H1 (cell line): ENCODE measurements around the gene FRRS1L. TPM values are rescaled to one million over a fixed set of nuclear protein-coding genes. Genes with fewer than 3 reads are reported as not detected.
A peak's percentile ranks its signal among the peaks of the same experiment; 100 is the strongest.

ENCODE experiments used
- CTCF ChIA-PET: fragments of 300-600 bp; sonication (Branson Sonifier 250); formaldehyde crosslinking; loops from one replicate; lab custom pipeline; 2021; ENCODE audit not compliant: partially characterized antibody; lab: Charles Lee
- POLR2A ChIA-PET: fragments of 300-600 bp; sonication (Branson Sonifier 250); formaldehyde crosslinking; loops from one replicate; lab custom pipeline; 2021; ENCODE audit warnings: inconsistent platforms; ENCODE audit not compliant: partially characterized antibody; lab: Charles Lee
- DNase-seq, 2 experiments: peaks; one replicate each; pipeline versions ENCODE4 v3.0.0 to v3.0.0-alpha.2; 2010 to 2022; ENCODE audit warnings: low spot score in 2 of 2, low read depth in 1 of 2, mixed read lengths in 1 of 2
- FAIRE-seq: peaks from 2 replicates; lab custom pipeline; 2011; peaks lifted over from hg19 to GRCh38; lab: Jason Lieb, UNC
- H2AFZ ChIP-seq: 2 replicates; pipeline ENCODE4 v1.8.1; 2012; ENCODE audit warnings: low read length, inconsistent platforms
- H2AK5ac ChIP-seq: 2 replicates; pipeline ENCODE4 v1.6.1; 2013; ENCODE audit warnings: low read depth, low read length
- H2BK120ac ChIP-seq: replicated peaks from 2 replicates; pipeline ENCODE3; 2013; ENCODE audit warnings: low read depth, low read length, inconsistent platforms
- H2BK12ac ChIP-seq: 2 replicates; pipeline ENCODE4 v1.6.1; 2013; ENCODE audit warnings: low read depth, low read length
- H2BK15ac ChIP-seq: 2 replicates; pipeline ENCODE4 v1.6.1; 2013; ENCODE audit warnings: low read length
- H2BK20ac ChIP-seq: 2 replicates; pipeline ENCODE4 v1.6.1; 2013; ENCODE audit warnings: low read length
- H2BK5ac ChIP-seq: 2 replicates; pipeline ENCODE4 v1.6.1; 2013; ENCODE audit warnings: low read depth, low read length
- H3K14ac ChIP-seq: 2 replicates; pipeline ENCODE4 v1.6.1; 2013; ENCODE audit warnings: inconsistent platforms; ENCODE audit not compliant: insufficient read length
- H3K18ac ChIP-seq: 2 replicates; pipeline ENCODE4 v1.6.1; 2013; ENCODE audit warnings: low read length; ENCODE audit errors: extremely low read depth
- H3K23ac ChIP-seq: 2 replicates; pipeline ENCODE4 v1.6.1; 2013; ENCODE audit warnings: inconsistent platforms; ENCODE audit not compliant: insufficient read length
- H3K23me2 ChIP-seq: 2 replicates; pipeline ENCODE4 v1.6.1; 2013; ENCODE audit warnings: low read depth, low read length
- H3K27ac ChIP-seq: 2 replicates; pipeline ENCODE4 v1.6.1; 2011; ENCODE audit warnings: low read depth, low read length, inconsistent platforms
- H3K27me3 ChIP-seq, 4 experiments: replicated peaks in 1 of 4; 1 replicate in 1 of 4; 2 replicates in 3 of 4; pipeline versions ENCODE4 v1.6.1 to v1.8.1; 2011 to 2013; ENCODE audit warnings: low read length in 3 of 4, mild to moderate bottlenecking in 3 of 4, inconsistent platforms in 2 of 4, mixed read lengths in 2 of 4, moderate library complexity in 1 of 4; ENCODE audit not compliant: control insufficient read depth in 3 of 4, insufficient read depth in 3 of 4; ENCODE audit errors: extremely low read depth in 1 of 4
- H3K36me3 ChIP-seq, 4 experiments: 2 replicates each; pipeline versions ENCODE4 v1.6.1 to v1.8.1; 2011 to 2013; ENCODE audit warnings: mild to moderate bottlenecking in 4 of 4, low read length in 3 of 4, moderate library complexity in 2 of 4, control low read depth in 1 of 4, inconsistent platforms in 1 of 4; ENCODE audit not compliant: insufficient read depth in 4 of 4, control insufficient read depth in 2 of 4
- H3K4ac ChIP-seq: replicated peaks from 2 replicates; pipeline ENCODE3; 2013; ENCODE audit warnings: low read length, low read depth, mixed read lengths, inconsistent platforms; ENCODE audit not compliant: insufficient read length
- H3K4me1 ChIP-seq, 4 experiments: replicated peaks in 1 of 4; 1 replicate in 1 of 4; 2 replicates in 3 of 4; pipeline versions ENCODE4 v1.6.1 to v1.8.1; 2011 to 2013; ENCODE audit warnings: low read length in 3 of 4, inconsistent platforms in 2 of 4, mixed read lengths in 1 of 4; ENCODE audit not compliant: insufficient read depth in 4 of 4, control insufficient read depth in 3 of 4
- H3K4me2 ChIP-seq, 2 experiments: 2 replicates each; pipeline versions ENCODE4 v1.6.1 to v1.8.1; 2011 to 2013; ENCODE audit warnings: low read depth in 2 of 2, low read length in 2 of 2, control low read depth in 1 of 2, inconsistent platforms in 1 of 2, mild to moderate bottlenecking in 1 of 2; ENCODE audit not compliant: insufficient read depth in 1 of 2
- H3K4me3 ChIP-seq, 4 experiments: fragments of 200-600, 300-600 bp in 1 of 4; sonication (generic), shearing (Covaris generic), sonication (Bioruptor Twin) in 1 of 4; 2 replicates each; pipeline versions ENCODE4 v1.5.1 to v1.8.1; 2011 to 2016; ENCODE audit warnings: low read length in 4 of 4, low read depth in 3 of 4, control low read depth in 2 of 4, inconsistent platforms in 2 of 4, mild to moderate bottlenecking in 2 of 4, mixed read lengths in 1 of 4, moderate library complexity in 1 of 4; ENCODE audit not compliant: insufficient read depth in 2 of 4; ENCODE audit errors: extremely low read depth in 1 of 4
- H3K56ac ChIP-seq: replicated peaks from 2 replicates; pipeline ENCODE3; 2013; ENCODE audit warnings: low read depth, mild to moderate bottlenecking, mixed read lengths, low read length, inconsistent platforms; ENCODE audit not compliant: insufficient read length
- H3K79me1 ChIP-seq: 2 replicates; pipeline ENCODE4 v1.6.1; 2013; ENCODE audit warnings: low read depth, low read length, control low read depth
- H3K79me2 ChIP-seq, 2 experiments: 2 replicates each; pipeline versions ENCODE4 v1.6.1 to v1.8.1; 2012 to 2013; ENCODE audit warnings: low read length in 2 of 2, mild to moderate bottlenecking in 2 of 2, inconsistent platforms in 1 of 2; ENCODE audit not compliant: insufficient read depth in 2 of 2, control insufficient read depth in 1 of 2
- H3K9ac ChIP-seq, 4 experiments: replicated peaks in 1 of 4; 1 replicate in 1 of 4; 2 replicates in 3 of 4; pipeline versions ENCODE4 v1.6.1 to v1.8.1; 2011 to 2013; ENCODE audit warnings: low read depth in 3 of 4, low read length in 3 of 4, control low read depth in 2 of 4, mild to moderate bottlenecking in 2 of 4, moderate library complexity in 2 of 4, inconsistent platforms in 1 of 4; ENCODE audit errors: extremely low read depth in 1 of 4
- H3K9me3 ChIP-seq, 2 experiments: 2 replicates each; pipeline versions ENCODE4 v1.6.1 to v1.8.1; 2012 to 2013; ENCODE audit warnings: mild to moderate bottlenecking in 2 of 2, moderate library complexity in 2 of 2, control low read depth in 1 of 2, inconsistent platforms in 1 of 2, low read depth in 1 of 2, low read length in 1 of 2, mixed read lengths in 1 of 2; ENCODE audit not compliant: insufficient read depth in 2 of 2
- H4K20me1 ChIP-seq, 2 experiments: replicated peaks in 1 of 2; 2 replicates each; pipeline versions ENCODE3 to v1.8.1; 2011 to 2013; ENCODE audit warnings: inconsistent platforms in 2 of 2, low read length in 2 of 2, mild to moderate bottlenecking in 1 of 2; ENCODE audit not compliant: insufficient read depth in 2 of 2, control insufficient read depth in 1 of 2
- H4K5ac ChIP-seq: 2 replicates; pipeline ENCODE4 v1.6.1; 2013; ENCODE audit warnings: low read length, low read depth, mixed read lengths, inconsistent platforms; ENCODE audit not compliant: insufficient read length
- H4K8ac ChIP-seq: 2 replicates; pipeline ENCODE4 v1.8.0; 2013; ENCODE audit warnings: mild to moderate bottlenecking, moderate library complexity, low read length, inconsistent platforms; ENCODE audit not compliant: insufficient read depth; ENCODE audit errors: extremely low read depth
- H4K91ac ChIP-seq: replicated peaks from 2 replicates; pipeline ENCODE3; 2013; ENCODE audit warnings: low read length, mixed read lengths, inconsistent platforms; ENCODE audit not compliant: insufficient read length
- BACH1 ChIP-seq: IDR thresholded peaks from 2 replicates; pipeline ENCODE4 v1.6.1; 2012; ENCODE audit warnings: low read length, improper control_type of control experiment
- BRCA1 ChIP-seq: IDR thresholded peaks from 2 replicates; pipeline ENCODE4 v1.6.1; 2012; ENCODE audit warnings: low read depth, low read length, improper control_type of control experiment
- CHD2 ChIP-seq: IDR thresholded peaks from 2 replicates; pipeline ENCODE4 v1.6.1; 2012; ENCODE audit warnings: low read length, improper control_type of control experiment
- CTBP2 ChIP-seq: IDR thresholded peaks from 2 replicates; pipeline ENCODE4 v1.7.0; 2011; ENCODE audit warnings: borderline replicate concordance, mild to moderate bottlenecking, moderate library complexity, mixed read lengths, low read length; ENCODE audit not compliant: insufficient read depth, insufficient read length
- SAP30 ChIP-seq: fragments of 300-600 bp; sonication (generic); IDR thresholded peaks from 2 replicates; pipeline ENCODE4 v1.7.1; 2012; ENCODE audit warnings: low read length, moderate library complexity, mild to moderate bottlenecking, inconsistent platforms; ENCODE audit not compliant: insufficient read depth, insufficient replicate concordance
- SP4 ChIP-seq: IDR thresholded peaks from 2 replicates; pipeline ENCODE4 v1.6.1; 2012; ENCODE audit warnings: low read length, inconsistent platforms
- WGBS, 2 experiments: shearing (Covaris generic) in 1 of 2; methylation state at CpG; one replicate each; pipeline versions ENCODE4 v1.1.6 to v1.1.7; 2013 to 2015; ENCODE audit warnings: low lambda C conversion rate in 2 of 2, mixed read lengths in 2 of 2, inconsistent platforms in 1 of 2, low coverage in 1 of 2, missing lambda C conversion rate in 1 of 2; ENCODE audit not compliant: insufficient replicate concordance in 2 of 2, insufficient coverage in 1 of 2, insufficient read length in 1 of 2; ENCODE audit errors: extremely low coverage in 1 of 2, missing lambda C conversion rate in 1 of 2; 5-methylcytosine and 5-hydroxymethylcytosine counted together
- polyA plus RNA-seq, 7 experiments: library from polyadenylated mRNA; depleted of rRNA in 3 of 7; stranded (reverse) in 5 of 7; unstranded in 2 of 7; fragments of >200 nt in 5 of 7; fragments of 200-250 nt in 2 of 7; gene quantifications; 1 replicate in 5 of 7; 2 replicates in 1 of 7; 4 replicates in 1 of 7; pipeline versions ENCODE4 v1.2.1 to v1.2.3, GENCODE V29; 2011 to 2013; ENCODE audit warnings: missing spikeins in 2 of 7, mixed read lengths in 2 of 7
- total RNA-seq: library from RNA; stranded (reverse); fragmentation: NEBNext Ultra II Directional; extraction: Animal tissue kit (Norgen Biotek cat#: 25700); gene quantifications from 2 replicates; pipeline ENCODE4 v1.2.1, GENCODE V29; 2021

Gene FRRS1L
- total and polyA plus RNA-seq, 2 of the 8 experiments (the other 6 are each of a cell fraction or from before 2014, with no cell fraction given) = 1.0 to 2.2 TPM

DNA sequence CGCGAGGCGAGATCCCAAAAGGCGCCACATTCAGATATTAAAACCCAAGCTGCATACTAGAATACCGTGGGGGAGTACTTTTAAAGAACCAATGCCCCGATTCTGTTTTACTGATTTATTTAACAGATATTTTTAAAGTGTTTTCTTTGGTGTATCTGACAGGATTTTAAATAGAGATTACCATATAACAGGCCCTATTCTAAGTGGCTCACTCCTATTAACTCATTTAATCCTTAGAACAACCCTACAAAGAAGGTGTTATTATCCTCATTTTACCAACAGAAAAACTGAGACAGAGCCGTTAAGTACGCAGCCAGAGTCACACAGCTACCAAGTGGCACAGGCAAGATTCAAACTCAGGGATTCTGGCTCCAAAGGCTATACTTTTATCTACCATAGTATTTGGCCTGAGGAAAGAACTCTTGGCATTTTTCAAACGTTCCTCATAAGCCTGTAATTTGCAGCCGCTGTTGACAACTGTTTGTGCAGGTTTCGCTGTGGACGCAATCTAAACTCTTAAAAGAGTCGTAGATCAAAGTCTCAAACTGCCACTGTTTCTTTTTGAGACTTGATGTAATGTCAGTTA lies 46.8 kb downstream of the FRRS1L start:
- Histone ChIP-seq H2BK5ac (no peak overlapping the region), H3K14ac (no peak overlapping the region), H2BK15ac (no peak overlapping the region), H3K18ac (no peak overlapping the region), H2AK5ac (no peak overlapping the region), H3K56ac (no peak overlapping the region), H3K36me3 (no peaks in the 10 kb centered on the region; a peak in 1 of 8 replicates), H4K8ac (no peak overlapping the region), H2BK120ac (no peak overlapping the region), H2AFZ (peak overlapping the region; percentile 25), H4K91ac (no peak overlapping the region), H3K27ac (no peak overlapping the region), H3K4me1 (peaks cover 7 to 16% (median 13%) of the 10 kb centered on the region in 4 experiments), H4K5ac (no peak overlapping the region), H3K79me1 (peaks cover 9% of the 10 kb centered on the region), H4K20me1 (peaks cover 9 to 17% of the 10 kb centered on the region in 2 experiments), H3K4me2 (peak overlapping the region; percentile 69 to 97), H3K23ac (no peak overlapping the region), H3K4me3 (peak overlapping the region; percentile 65 to 91 (median 82); a peak in 5 of 8 replicates), H3K23me2 (peaks cover 10% of the 10 kb centered on the region), H3K9ac (peak overlapping the region; percentile 1 to 62 (median 50); a peak in 6 of 7 replicates), H3K79me2 (peaks cover 30 to 44% of the 10 kb centered on the region in 2 experiments), H3K9me3 (no peaks in the 10 kb centered on the region), H3K27me3 (no peaks in the 10 kb centered on the region), H3K4ac (no peak overlapping the region), H2BK20ac (no peak overlapping the region), H2BK12ac (no peak overlapping the region)
- no peak for DNase-seq
- ChIA-PET POLR2A (interaction anchor here (0.6 to 2.5 kb wide), 13 partner anchors 9 to 198 kb away, joined by 3 to 22 read pairs (median 4); no protein-coding TSS in a partner anchor), CTCF (interaction anchor here (0.6 to 1.3 kb wide), 4 partner anchors 9 to 90 kb away, joined by 3 to 4 read pairs (median 3); no protein-coding TSS in a partner anchor)
- TF ChIP-seq SP4 = no peak
- no peak for TF ChIP-seq SAP30
- TF ChIP-seq BACH1 = no peak
- peak; percentile 81; the same call in 1 of the 2 replicates for TF ChIP-seq BRCA1
- TF ChIP-seq CTBP2 = no peak
- TF ChIP-seq CHD2 = peak; percentile 95
- WGBS, 2 experiments = 38% methylated on average over 13 of the region's 13 CpGs; no CpG with 5 or more reads in 1 of the 2 experiments
- no peak for FAIRE-seq
